ENCODE results near the gene HTRA3.
A peak's percentile ranks its signal among the peaks of the same experiment; 100 is the strongest.

Gene HTRA3

GRCh38 chr4:8259743-8260430, 9.7 kb upstream of the HTRA3 start:
- H3K27ac ChIP-seq, result peak overlapping the region; percentile 62
- no peak for TF ChIP-seq CTCF (conservative IDR thresholded peaks at IDR 0.05)

- no peak for TF ChIP-seq CTCF (conservative IDR thresholded peaks at IDR 0.05)
Observed at GRCh38 chr4:8260656-8261111, 8.9 kb upstream of the HTRA3 start.

GRCh38 chr4:8261851-8262535, 7.6 kb upstream of the HTRA3 start:
- H3K27ac ChIP-seq, result no peak overlapping the region
- TF ChIP-seq CTCF (conservative IDR thresholded peaks at IDR 0.05), result no peak

More at GRCh38 chr4:8260656-8261111, 8.9 kb upstream of the HTRA3 start:
- peak overlapping the region; percentile 62 for H3K27ac ChIP-seq

GRCh38 chr4:8262637-8263322, 6.8 kb upstream of the HTRA3 start:
- H3K27ac ChIP-seq, result no peak overlapping the region
- no peak for TF ChIP-seq CTCF (conservative IDR thresholded peaks at IDR 0.05)

- no peak overlapping the region for H3K27ac ChIP-seq
- no peak for TF ChIP-seq CTCF (conservative IDR thresholded peaks at IDR 0.05)
Observed at GRCh38 chr4:8263397-8263796, 6.2 kb upstream of the HTRA3 start.

- TF ChIP-seq CTCF (conservative IDR thresholded peaks at IDR 0.05), result no peak
- no peak overlapping the region for H3K27ac ChIP-seq
Observed at GRCh38 chr4:8264106-8264505, 5.4 kb upstream of the HTRA3 start.

Measured in VCaP (cell line).